Mesenchymal stem cell (in vitro differentiated cells and primary cell): ENCODE results near the gene STOML1.

Experiments used
- DNase-seq: peaks from one replicate; pipeline ENCODE4 v3.0.0-alpha.2; 2013
- H2AFZ ChIP-seq: one replicate; pipeline ENCODE4 v1.6.1; 2013; ENCODE audit warnings: low read depth, mild to moderate bottlenecking, control low read depth, inconsistent platforms, low read length, moderate library complexity
- H2AK5ac ChIP-seq: 2 replicates; pipeline ENCODE4 v1.6.1; 2013; ENCODE audit warnings: low read length, moderate library complexity, mild to moderate bottlenecking, inconsistent platforms; ENCODE audit not compliant: severe bottlenecking
- H2BK120ac ChIP-seq: one replicate; pipeline ENCODE4 v1.6.1; 2013; ENCODE audit warnings: low read depth, mild to moderate bottlenecking, inconsistent platforms, low read length, moderate library complexity
- H2BK12ac ChIP-seq, 2 experiments: one replicate each; pipeline ENCODE4 v1.6.1; 2013; ENCODE audit warnings: inconsistent platforms in 2 of 2, low read length in 2 of 2, mild to moderate bottlenecking in 2 of 2, moderate library complexity in 2 of 2, control low read depth in 1 of 2
- H2BK15ac ChIP-seq: one replicate; pipeline ENCODE4 v1.6.1; 2013; ENCODE audit warnings: mild to moderate bottlenecking, low read depth, inconsistent platforms; ENCODE audit not compliant: poor library complexity, severe bottlenecking
- H2BK5ac ChIP-seq: 2 replicates; pipeline ENCODE4 v1.6.1; 2013; ENCODE audit warnings: low read depth, mild to moderate bottlenecking, low read length, control low read depth, inconsistent platforms; ENCODE audit not compliant: poor library complexity, severe bottlenecking
- H3K14ac ChIP-seq, 2 experiments: one replicate each; pipeline ENCODE4 v1.6.1; 2013; ENCODE audit warnings: inconsistent platforms in 2 of 2, low read length in 2 of 2, control low read depth in 1 of 2, mild to moderate bottlenecking in 1 of 2, moderate library complexity in 1 of 2
- H3K18ac ChIP-seq, 2 experiments: one replicate each; pipeline ENCODE4 v1.6.1; 2013; ENCODE audit warnings: inconsistent platforms in 2 of 2, low read length in 2 of 2, control low read depth in 1 of 2, low read depth in 1 of 2, mild to moderate bottlenecking in 1 of 2
- H3K23ac ChIP-seq, 2 experiments: one replicate each; pipeline ENCODE4 v1.6.1; 2013; ENCODE audit warnings: inconsistent platforms in 2 of 2, low read length in 2 of 2, mild to moderate bottlenecking in 2 of 2, moderate library complexity in 2 of 2, control low read depth in 1 of 2
- H3K27ac ChIP-seq: 2 replicates; pipeline ENCODE4 v1.5.1; 2013; ENCODE audit warnings: mild to moderate bottlenecking, moderate library complexity, low read length, control low read depth, inconsistent platforms; ENCODE audit not compliant: poor library complexity, severe bottlenecking
- H3K27me3 ChIP-seq, 2 experiments: 2 replicates each; pipeline versions ENCODE4 v1.6.1 to v1.7.0; 2013; ENCODE audit warnings: low read length in 2 of 2, mild to moderate bottlenecking in 2 of 2, moderate library complexity in 2 of 2, control low read depth in 1 of 2, inconsistent platforms in 1 of 2; ENCODE audit not compliant: control insufficient read depth in 1 of 2, insufficient read depth in 1 of 2
- H3K36me3 ChIP-seq, 2 experiments: 2 replicates each; pipeline versions ENCODE4 v1.6.1 to v1.7.0; 2013; ENCODE audit warnings: low read length in 2 of 2, control low read depth in 1 of 2, inconsistent platforms in 1 of 2, low read depth in 1 of 2, mild to moderate bottlenecking in 1 of 2; ENCODE audit not compliant: insufficient read depth in 2 of 2, control insufficient read depth in 1 of 2
- H3K4ac ChIP-seq, 2 experiments: one replicate each; pipeline ENCODE4 v1.6.1; 2013; ENCODE audit warnings: inconsistent platforms in 2 of 2, low read length in 2 of 2, mild to moderate bottlenecking in 2 of 2, moderate library complexity in 2 of 2, control low read depth in 1 of 2, low read depth in 1 of 2
- H3K4me1 ChIP-seq: 2 replicates; pipeline ENCODE4 v1.6.1; 2013; ENCODE audit warnings: low read depth, low read length, control low read depth; ENCODE audit not compliant: control insufficient read depth, insufficient read depth
- H3K4me2 ChIP-seq: 2 replicates; pipeline ENCODE4 v1.6.1; 2013; ENCODE audit warnings: low read length, mild to moderate bottlenecking, inconsistent platforms; ENCODE audit not compliant: poor library complexity, severe bottlenecking
- H3K4me3 ChIP-seq, 2 experiments: 2 replicates each; pipeline versions ENCODE4 v1.5.1 to v1.7.0; 2013; ENCODE audit warnings: low read length in 2 of 2, mild to moderate bottlenecking in 2 of 2, control low read depth in 1 of 2, low read depth in 1 of 2; ENCODE audit not compliant: insufficient read depth in 1 of 2
- H3K79me1 ChIP-seq: replicated peaks from 2 replicates; pipeline ENCODE4 v1.6.1; 2013; ENCODE audit warnings: mild to moderate bottlenecking, control low read depth, low read length, inconsistent platforms; ENCODE audit not compliant: poor library complexity, severe bottlenecking
- H3K9ac ChIP-seq: 2 replicates; pipeline ENCODE4 v1.7.0; 2013; ENCODE audit warnings: mild to moderate bottlenecking, low read length, moderate library complexity
- H3K9me3 ChIP-seq: 2 replicates; pipeline ENCODE4 v1.7.0; 2013; ENCODE audit warnings: mild to moderate bottlenecking, low read length; ENCODE audit not compliant: control insufficient read depth
- H4K8ac ChIP-seq: one replicate; pipeline ENCODE4 v1.6.1; 2013; ENCODE audit warnings: inconsistent platforms, mild to moderate bottlenecking, low read length, moderate library complexity
- H4K91ac ChIP-seq: one replicate; pipeline ENCODE4 v1.6.1; 2013; ENCODE audit warnings: mild to moderate bottlenecking, low read length, inconsistent platforms
- WGBS: methylation state at CpG from one replicate; pipeline ENCODE4 v1.1.7; 2013; ENCODE audit warnings: mixed read lengths; 5-methylcytosine and 5-hydroxymethylcytosine counted together

Gene STOML1

GRCh38 chr15:73982222-73982962 lies 9.7 kb downstream of the STOML1 start:
- Histone ChIP-seq H2BK5ac (peak overlapping the region; percentile 100), H3K14ac (peak overlapping the region in 1 of 2 experiments; percentile 96), H3K27ac (peak overlapping the region; percentile 99), H3K4me1 (peaks cover 58% of the 10 kb centered on the region), H3K18ac (peak overlapping the region; percentile 94 to 99), H2AK5ac (peak overlapping the region; percentile 96), H3K27me3 (no peaks in the 10 kb centered on the region), H3K4me2 (peak overlapping the region; percentile 17), H3K9ac (peak overlapping the region; percentile 82), H4K8ac (peak overlapping the region; percentile 79), H2BK12ac (peak overlapping the region; percentile 97 to 99), H3K23ac (peak overlapping the region in 1 of 2 experiments; percentile 47), H3K79me1 (peaks cover 3% of the 10 kb centered on the region), H3K4me3 (peak overlapping the region in 1 of 2 experiments; percentile 53), H4K91ac (peak overlapping the region; percentile 97), H3K36me3 (peaks cover 10 to 22% of the 10 kb centered on the region in 2 experiments), H2BK15ac (peak overlapping the region; percentile 73), H3K9me3 (no peaks in the 10 kb centered on the region), H2AFZ (peak overlapping the region; percentile 54), H3K4ac (peak overlapping the region; percentile 61 to 99), H2BK120ac (peak overlapping the region; percentile 91)
- WGBS: 20% methylated on average over 8 of the region's 8 CpGs
- peak; percentile 95 for DNase-seq

GRCh38 chr15:73981761-73982221 lies 10.3 kb downstream of the STOML1 start:
- H4K91ac ChIP-seq: peak overlapping the region; percentile 97
- H3K27me3 ChIP-seq: no peaks in the 10 kb centered on the region
- no peak overlapping the region for H3K23ac ChIP-seq
- peaks cover 3% of the 10 kb centered on the region for H3K79me1 ChIP-seq
- peak overlapping the region; percentile 87 for H2BK5ac ChIP-seq
- peak overlapping the region in 1 of 2 experiments; percentile 96 for H3K14ac ChIP-seq
- peak overlapping the region; percentile 82 for H3K9ac ChIP-seq
- H3K4me3 ChIP-seq: peak overlapping the region in 1 of 2 experiments; percentile 53
- H2BK120ac ChIP-seq: peak overlapping the region; percentile 83
- peak overlapping the region; percentile 84 for H2BK15ac ChIP-seq
- H3K4me1 ChIP-seq: peaks cover 52% of the 10 kb centered on the region
- WGBS: 88% methylated on average over 5 of the region's 5 CpGs
- H4K8ac ChIP-seq: peak overlapping the region; percentile 79
- H3K4me2 ChIP-seq: no peak overlapping the region
- peak; percentile 47 for DNase-seq
- peaks cover 5 to 19% of the 10 kb centered on the region in 2 experiments for H3K36me3 ChIP-seq
- H2AFZ ChIP-seq: no peak overlapping the region
- peak overlapping the region; percentile 61 to 64 for H3K4ac ChIP-seq
- H2BK12ac ChIP-seq: peak overlapping the region; percentile 97 to 99
- no peaks in the 10 kb centered on the region for H3K9me3 ChIP-seq
- H3K27ac ChIP-seq: peak overlapping the region; percentile 99
- peak overlapping the region; percentile 91 to 96 for H3K18ac ChIP-seq
- peak overlapping the region; percentile 96 for H2AK5ac ChIP-seq

- Histone ChIP-seq H2BK120ac (no peak overlapping the region), H3K27me3 (no peaks in the 10 kb centered on the region), H3K36me3 (peaks cover 5 to 10% of the 10 kb centered on the region in 2 experiments), H3K79me1 (peaks cover 2% of the 10 kb centered on the region), H3K4me1 (peaks cover 32% of the 10 kb centered on the region), H2AFZ (no peak overlapping the region), H2BK5ac (no peak overlapping the region), H3K4me3 (no peak overlapping the region), H2AK5ac (peak overlapping the region; percentile 63), H3K14ac (no peak overlapping the region), H4K8ac (no peak overlapping the region), H3K18ac (peak overlapping the region in 1 of 2 experiments; percentile 30), H3K4ac (no peak overlapping the region), H2BK12ac (no peak overlapping the region), H3K27ac (no peak overlapping the region), H3K23ac (no peak overlapping the region), H3K9me3 (no peaks in the 10 kb centered on the region), H4K91ac (no peak overlapping the region), H3K4me2 (no peak overlapping the region), H3K9ac (no peak overlapping the region), H2BK15ac (no peak overlapping the region)
- WGBS: 73% methylated on average over 1 of the region's 1 CpG
- DNase-seq: no peak
Observed at GRCh38 chr15:73979636-73980035, 12.5 kb downstream of the STOML1 start.

GRCh38 chr15:73978896-73979295 lies 13.2 kb downstream of the STOML1 start:
- Histone ChIP-seq H3K23ac (no peak overlapping the region), H2BK12ac (no peak overlapping the region), H3K36me3 (peaks cover under 1 to 6% of the 10 kb centered on the region in 2 experiments), H3K9me3 (no peaks in the 10 kb centered on the region), H3K79me1 (no peaks in the 10 kb centered on the region), H3K18ac (no peak overlapping the region), H2AFZ (no peak overlapping the region), H3K4me3 (no peak overlapping the region), H2BK5ac (no peak overlapping the region), H3K4me2 (no peak overlapping the region), H3K4ac (no peak overlapping the region), H3K14ac (no peak overlapping the region), H4K91ac (no peak overlapping the region), H3K27me3 (no peaks in the 10 kb centered on the region), H3K27ac (no peak overlapping the region), H3K4me1 (peaks cover 26% of the 10 kb centered on the region), H2BK120ac (no peak overlapping the region), H3K9ac (no peak overlapping the region), H2AK5ac (no peak overlapping the region), H4K8ac (no peak overlapping the region), H2BK15ac (no peak overlapping the region)
- DNase-seq: no peak
- WGBS: 93% methylated on average over 3 of the region's 3 CpGs
